ENCODE data around the gene PLXNA4. TPM values are rescaled to one million over a fixed set of nuclear protein-coding genes. Genes with fewer than 3 reads are reported as not detected.

The PLXNA4 gene
- total and polyA plus RNA-seq, 2 donors (not counting 1 experiment from before 2014, with no cell fraction given) = not detected

DNA sequence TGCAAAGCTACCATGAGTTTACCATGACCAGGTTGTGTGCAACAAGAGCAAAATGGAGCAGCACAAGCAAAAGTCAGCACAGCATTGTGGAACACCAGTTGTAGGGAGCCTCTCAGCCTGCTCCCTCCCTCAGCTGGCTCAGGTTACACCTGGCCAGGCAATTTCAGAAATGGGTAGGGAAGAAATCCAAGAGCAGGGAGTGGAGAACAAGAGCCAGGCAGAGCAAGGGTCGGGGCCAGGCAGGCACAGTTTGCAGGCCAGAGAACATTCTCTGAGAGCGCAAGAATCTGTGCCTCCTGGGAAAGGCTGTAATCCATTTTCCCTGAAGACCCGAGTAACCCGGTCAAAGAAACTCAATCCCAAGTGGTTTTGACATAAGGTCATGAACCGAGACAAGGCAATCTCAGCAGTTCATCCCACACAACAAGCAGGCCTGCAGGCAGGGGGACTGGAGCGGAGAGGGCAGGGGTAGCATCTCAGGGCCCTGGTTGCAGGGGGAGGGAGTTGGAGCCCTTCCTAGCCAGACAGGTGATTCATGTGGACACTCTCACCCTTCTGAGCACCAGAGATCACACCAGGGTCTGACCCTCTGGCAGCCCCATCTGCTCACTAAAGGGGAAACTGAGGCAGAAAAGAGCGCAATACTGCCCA is 258.4 kb downstream of the PLXNA4 start:
- H3K9me3 ChIP-seq (ENCODE audit: control extremely low read depth in 1 of 3, control insufficient read depth in 2 of 3, insufficient read depth in 1 of 3, low read length in 2 of 3) = peaks cover 0 to 13% (median 0%) of the 10 kb centered on the region in 3 donors
- no peak for ATAC-seq (ENCODE audit: low read depth)
- Mint-ChIP-seq H3K27ac (no peak overlapping the region), H3K4me1 (peaks cover 12% of the 10 kb centered on the region), H3K4me3 (no peak overlapping the region), H3K27me3 (peaks cover 31% of the 10 kb centered on the region), H3K9me3 (ENCODE audit: insufficient read depth) (peaks cover 3% of the 10 kb centered on the region)
- 86% methylated on average over 6 of the region's 7 CpGs for WGBS (ENCODE audit: insufficient coverage)
- H3K27me3 ChIP-seq (replicated peaks in 1 of 4; ENCODE audit: control extremely low read depth in 1 of 4, control insufficient read depth in 3 of 4, insufficient read depth in 4 of 4, low read length in 3 of 4) = peaks cover 0 to 24% (median 8%) of the 10 kb centered on the region in 4 experiments
- no peak overlapping the region for H3K4me3 ChIP-seq (ENCODE audit: control extremely low read depth in 1 of 5, extremely low read depth in 1 of 5, insufficient read depth in 1 of 5, low read depth in 2 of 5, low read length in 4 of 5)
- TF ChIP-seq EZH2 (IDR thresholded peaks at IDR 0.05; ENCODE audit: borderline replicate concordance, insufficient read depth, low read depth, low read length, poor library complexity, severe bottlenecking) = no peak
- TF ChIP-seq, protein P1, sequence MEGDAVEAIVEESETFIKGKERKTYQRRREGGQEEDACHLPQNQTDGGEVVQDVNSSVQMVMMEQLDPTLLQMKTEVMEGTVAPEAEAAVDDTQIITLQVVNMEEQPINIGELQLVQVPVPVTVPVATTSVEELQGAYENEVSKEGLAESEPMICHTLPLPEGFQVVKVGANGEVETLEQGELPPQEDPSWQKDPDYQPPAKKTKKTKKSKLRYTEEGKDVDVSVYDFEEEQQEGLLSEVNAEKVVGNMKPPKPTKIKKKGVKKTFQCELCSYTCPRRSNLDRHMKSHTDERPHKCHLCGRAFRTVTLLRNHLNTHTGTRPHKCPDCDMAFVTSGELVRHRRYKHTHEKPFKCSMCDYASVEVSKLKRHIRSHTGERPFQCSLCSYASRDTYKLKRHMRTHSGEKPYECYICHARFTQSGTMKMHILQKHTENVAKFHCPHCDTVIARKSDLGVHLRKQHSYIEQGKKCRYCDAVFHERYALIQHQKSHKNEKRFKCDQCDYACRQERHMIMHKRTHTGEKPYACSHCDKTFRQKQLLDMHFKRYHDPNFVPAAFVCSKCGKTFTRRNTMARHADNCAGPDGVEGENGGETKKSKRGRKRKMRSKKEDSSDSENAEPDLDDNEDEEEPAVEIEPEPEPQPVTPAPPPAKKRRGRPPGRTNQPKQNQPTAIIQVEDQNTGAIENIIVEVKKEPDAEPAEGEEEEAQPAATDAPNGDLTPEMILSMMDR (IDR thresholded peaks at IDR 0.05) = no peak
- no peaks in the 10 kb centered on the region for H4K20me1 ChIP-seq (ENCODE audit: control insufficient read depth, insufficient read depth, low read length, poor library complexity, severe bottlenecking)
- intact Hi-C loops (cut with micrococcal nuclease) = no loop called here
- no peak overlapping the region for H3K4me2 ChIP-seq (replicated peaks; ENCODE audit: low read depth, low read length, poor library complexity, severe bottlenecking)
- ChIA-PET POLR2A (no interaction called here), CTCF (interaction anchor here (1.0 to 2.0 kb wide), 3 partner anchors 10 to 1707 kb away, joined by 3 to 35 read pairs (median 6); no protein-coding TSS in a partner anchor)
- no peaks in the 10 kb centered on the region for H3K36me3 ChIP-seq (replicated peaks in 1 of 2; ENCODE audit: control extremely low read depth in 1 of 2, control insufficient read depth in 1 of 2, extremely low read depth in 1 of 2, insufficient read depth in 2 of 2, low read length in 1 of 2)
- no peak overlapping the region for H2AFZ ChIP-seq (ENCODE audit: insufficient read depth, low read depth, low read length, poor library complexity, severe bottlenecking)
- DNase-seq = no peak
- no peak overlapping the region for H3K9ac ChIP-seq (ENCODE audit: low read length)
- H3K79me2 ChIP-seq (ENCODE audit: control insufficient read depth, insufficient read depth, low read length) = no peaks in the 10 kb centered on the region
- no peak overlapping the region for H3K27ac ChIP-seq (ENCODE audit: low read length in 2 of 2)
- H3K4me1 ChIP-seq (ENCODE audit: control insufficient read depth in 2 of 2, insufficient read depth in 2 of 2, low read length in 2 of 2) = peaks cover 7 to 10% of the 10 kb centered on the region in 2 donors

DNA sequence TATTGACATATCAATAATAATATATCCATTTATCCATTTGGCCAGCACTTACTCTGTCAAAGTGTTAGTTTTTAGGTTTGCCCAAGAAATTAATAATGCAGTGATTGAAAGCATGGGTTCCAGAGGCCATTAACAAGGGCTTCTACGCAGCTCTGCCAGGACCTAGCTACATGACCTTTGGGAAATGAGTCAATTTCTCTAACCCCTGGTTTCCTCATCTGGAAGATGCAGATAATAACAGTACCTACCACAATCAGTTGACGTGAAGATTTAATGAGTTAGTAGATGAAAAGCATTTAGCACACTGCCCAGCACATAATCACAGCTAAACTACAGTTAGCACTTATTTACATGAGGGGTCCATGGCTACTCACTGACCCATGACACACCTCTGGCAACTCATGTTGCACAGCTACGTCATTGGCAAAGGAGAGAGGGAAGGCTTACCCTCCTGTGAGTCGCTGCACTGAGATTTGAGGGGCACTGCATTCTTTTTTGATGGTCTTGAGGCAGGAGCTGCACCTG is 263.7 kb downstream of the PLXNA4 start:
- Histone ChIP-seq H3K4me2 (replicated peaks; ENCODE audit: low read depth, low read length, poor library complexity, severe bottlenecking) (no peak overlapping the region), H3K27ac (ENCODE audit: low read length in 2 of 2) (no peak overlapping the region), H3K36me3 (replicated peaks in 1 of 2; ENCODE audit: control extremely low read depth in 1 of 2, control insufficient read depth in 1 of 2, extremely low read depth in 1 of 2, insufficient read depth in 2 of 2, low read length in 1 of 2) (no peaks in the 10 kb centered on the region), H3K4me3 (ENCODE audit: control extremely low read depth in 1 of 5, extremely low read depth in 1 of 5, insufficient read depth in 1 of 5, low read depth in 2 of 5, low read length in 4 of 5) (no peak overlapping the region), H3K79me2 (ENCODE audit: control insufficient read depth, insufficient read depth, low read length) (no peaks in the 10 kb centered on the region), H2AFZ (ENCODE audit: insufficient read depth, low read depth, low read length, poor library complexity, severe bottlenecking) (no peak overlapping the region), H4K20me1 (ENCODE audit: control insufficient read depth, insufficient read depth, low read length, poor library complexity, severe bottlenecking) (no peaks in the 10 kb centered on the region), H3K9ac (ENCODE audit: low read length) (no peak overlapping the region), H3K27me3 (replicated peaks in 1 of 4; ENCODE audit: control extremely low read depth in 1 of 4, control insufficient read depth in 3 of 4, insufficient read depth in 4 of 4, low read length in 3 of 4) (no peaks in the 10 kb centered on the region), H3K9me3 (ENCODE audit: control extremely low read depth in 1 of 3, control insufficient read depth in 2 of 3, insufficient read depth in 1 of 3, low read length in 2 of 3) (peaks cover 0 to 1% (median 0%) of the 10 kb centered on the region in 3 donors), H3K4me1 (ENCODE audit: control insufficient read depth in 2 of 2, insufficient read depth in 2 of 2, low read length in 2 of 2) (no peaks in the 10 kb centered on the region)
- Mint-ChIP-seq H3K4me3 (no peak overlapping the region), H3K27me3 (peaks cover 23% of the 10 kb centered on the region), H3K4me1 (no peaks in the 10 kb centered on the region), H3K27ac (no peak overlapping the region), H3K9me3 (ENCODE audit: insufficient read depth) (peaks cover 3% of the 10 kb centered on the region)
- ATAC-seq (ENCODE audit: low read depth) (no peak), DNase-seq (no peak)
- ChIA-PET POLR2A (no interaction called here), CTCF (no interaction called here)
- 80% methylated on average over 2 of the region's 4 CpGs for WGBS (ENCODE audit: insufficient coverage)
- intact Hi-C loops (cut with micrococcal nuclease) = no loop called here
- TF ChIP-seq, protein P1 (IDR thresholded peaks at IDR 0.05) = no peak
- no peak for TF ChIP-seq EZH2 (IDR thresholded peaks at IDR 0.05; ENCODE audit: borderline replicate concordance, insufficient read depth, low read depth, low read length, poor library complexity, severe bottlenecking)

Measured in B cell (primary cell).